ENCODE data around the gene CRHR1. TPM values are rescaled to one million over a fixed set of nuclear protein-coding genes. Genes with fewer than 3 reads are reported as not detected.
A peak's percentile ranks its signal among the peaks of the same experiment; 100 is the strongest.

CRHR1 gene
- total RNA-seq, 4 donors from 2014 or later, result not detected

- Histone ChIP-seq H3K4me3 (replicated peaks in 1 of 3) (no peak overlapping the region), H3K27ac (no peak overlapping the region), H3K4me1 (no peaks in the 10 kb centered on the region), H3K36me3 (no peaks in the 10 kb centered on the region), H3K9me3 (no peaks in the 10 kb centered on the region), H3K27me3 (no peaks in the 10 kb centered on the region)
- intact Hi-C loops (cut with DNase I), result no loop called here
- DNase-seq, result no peak
- no peak for TF ChIP-seq CTCF (IDR thresholded peaks at IDR 0.05)
- no peak for TF ChIP-seq POLR2A (IDR thresholded peaks at IDR 0.05)
- WGBS, 2 donors, result 90 to 92% methylated on average over 1 of the region's 1 CpG
These were observed 24.7 kb downstream of the CRHR1 start for GRCh38 chr17:45808845-45809244.

- Histone ChIP-seq H3K4me3 (replicated peaks in 1 of 3) (no peak overlapping the region), H3K27me3 (no peaks in the 10 kb centered on the region), H3K9me3 (no peaks in the 10 kb centered on the region), H3K4me1 (no peaks in the 10 kb centered on the region), H3K27ac (no peak overlapping the region), H3K36me3 (no peaks in the 10 kb centered on the region)
- DNase-seq, result no peak
- WGBS, 2 donors, result 79 to 88% methylated on average over 6 to 14 of the region's 15 CpGs
- TF ChIP-seq POLR2A (IDR thresholded peaks at IDR 0.05) (no peak), CTCF (IDR thresholded peaks at IDR 0.05) (no peak)
- intact Hi-C loops (cut with DNase I), result no loop called here
These were observed 25.4 kb downstream of the CRHR1 start for GRCh38 chr17:45809499-45809898.

DNA sequence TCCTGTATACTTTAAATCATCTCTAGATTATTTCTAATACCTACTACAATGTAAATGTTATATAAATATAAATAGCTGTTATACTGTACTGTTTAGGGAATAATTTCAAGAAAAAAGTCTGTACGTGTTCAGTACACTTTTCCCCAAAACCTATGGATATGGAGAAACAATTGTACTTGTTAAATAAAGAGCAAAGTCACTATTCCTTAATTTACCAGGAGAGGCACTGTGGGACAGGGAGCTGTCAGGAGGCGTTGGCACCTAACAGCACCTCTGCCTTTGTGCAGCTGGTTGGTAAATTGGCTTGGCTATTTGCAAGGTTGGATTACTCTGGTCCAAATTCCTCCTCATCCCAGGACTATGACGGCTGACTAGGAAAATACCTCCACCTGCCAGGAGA, 28.0 kb downstream of the CRHR1 start:
- Histone ChIP-seq H3K4me3 (replicated peaks in 1 of 3) (no peak overlapping the region), H3K36me3 (no peaks in the 10 kb centered on the region), H3K27me3 (no peaks in the 10 kb centered on the region), H3K4me1 (no peaks in the 10 kb centered on the region), H3K27ac (no peak overlapping the region), H3K9me3 (no peaks in the 10 kb centered on the region)
- TF ChIP-seq POLR2A (IDR thresholded peaks at IDR 0.05) (no peak), CTCF (IDR thresholded peaks at IDR 0.05) (peak in 2 of 6 experiments; percentile 22 to 40)
- intact Hi-C loops (cut with DNase I), result no loop called here
- 44 to 58% methylated on average over 3 of the region's 3 CpGs for WGBS, 2 donors
- DNase-seq, result peak in 1 of 2 donors; percentile 12

GRCh38 chr17:45813048-45813725, 29.1 kb downstream of the CRHR1 start:
- Histone ChIP-seq H3K4me1 (no peaks in the 10 kb centered on the region), H3K27ac (no peak overlapping the region), H3K9me3 (no peaks in the 10 kb centered on the region), H3K27me3 (no peaks in the 10 kb centered on the region), H3K36me3 (no peaks in the 10 kb centered on the region), H3K4me3 (replicated peaks in 1 of 3) (no peak overlapping the region)
- no peak for DNase-seq
- TF ChIP-seq CTCF (IDR thresholded peaks at IDR 0.05), result no peak
- no peak for TF ChIP-seq POLR2A (IDR thresholded peaks at IDR 0.05)
- intact Hi-C loops (cut with DNase I), result no loop called here
- whole genome bisulfite sequencing, 2 donors, result 30 to 34% methylated on average over 19 to 22 of the region's 22 CpGs

DNA sequence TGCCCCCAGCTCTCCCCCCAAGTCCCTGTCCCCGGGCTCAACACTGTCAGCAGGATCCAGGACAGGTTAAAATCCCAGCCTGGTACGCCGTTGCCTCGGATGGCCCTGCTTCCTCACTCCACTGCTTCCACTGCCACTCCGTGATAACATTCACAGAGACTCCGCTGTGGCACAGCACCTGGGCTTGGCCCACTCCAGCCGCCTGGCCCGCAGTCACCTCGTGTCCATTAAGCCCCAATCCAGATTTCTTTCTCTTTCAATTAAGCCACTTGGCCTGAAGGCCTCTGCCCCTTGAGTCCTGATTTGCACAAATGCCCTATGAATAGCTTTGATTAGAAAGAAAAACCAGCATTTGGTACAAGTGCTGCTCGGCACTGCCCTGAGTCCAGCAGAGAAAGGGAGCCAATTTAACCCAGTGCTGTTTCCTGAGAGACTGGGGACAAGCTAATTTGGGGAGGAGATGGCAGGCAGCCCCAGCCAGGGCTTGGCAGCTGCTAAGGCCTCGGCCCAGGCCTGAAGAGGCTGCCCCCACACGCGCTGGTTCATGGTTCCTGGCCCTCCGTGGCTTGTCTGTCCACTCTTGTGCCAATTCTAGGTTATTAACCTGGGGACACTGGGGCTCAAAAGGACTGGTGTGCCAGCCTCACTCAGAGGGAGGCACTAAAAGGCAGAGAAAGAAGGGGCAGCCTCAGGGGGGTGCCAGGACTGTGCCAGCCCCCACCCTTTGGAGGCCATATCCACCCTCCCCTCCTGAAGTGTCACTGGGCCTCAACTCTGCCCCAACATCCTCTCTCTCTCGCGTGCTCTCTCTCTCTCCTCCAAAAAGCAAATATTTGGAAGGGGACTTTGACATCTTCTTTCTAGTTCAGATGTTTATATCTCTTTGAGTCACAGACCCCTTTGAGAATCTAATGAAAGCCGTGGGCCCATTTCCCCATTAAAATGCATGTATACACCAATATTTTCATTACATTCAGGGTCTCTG, 30.8 kb downstream of the CRHR1 start:
- TF ChIP-seq CTCF (IDR thresholded peaks at IDR 0.05) (no peak), POLR2A (IDR thresholded peaks at IDR 0.05) (no peak)
- Histone ChIP-seq H3K4me1 (no peaks in the 10 kb centered on the region), H3K36me3 (no peaks in the 10 kb centered on the region), H3K9me3 (no peaks in the 10 kb centered on the region), H3K27me3 (no peaks in the 10 kb centered on the region), H3K4me3 (replicated peaks in 1 of 3) (no peak overlapping the region), H3K27ac (no peak overlapping the region)
- intact Hi-C loops (cut with DNase I), result no loop called here
- peak; percentile 19 to 32 for DNase-seq
- WGBS, 2 donors, result 66 to 79% methylated on average over 17 of the region's 17 CpGs

All from thyroid gland (tissue), 4 donors.